Aorta (tissue), 5 donors: Measurements from ENCODE around the gene PTPN12. TPM values are rescaled to one million over a fixed set of nuclear protein-coding genes. Genes with fewer than 3 reads are reported as not detected.

ENCODE experiments used
- ATAC-seq: fragments of 200-7000 bp; cut with Tn5 transposase; one replicate; pipeline ENCODE4 v1.9.1; 2022; ENCODE audit warnings: moderate library complexity; ENCODE audit not compliant: low FRiP score
- DNase-seq, 2 donors: peaks; one replicate each; pipeline ENCODE4 v3.0.0-alpha.2; 2020
- H3K27ac ChIP-seq, 2 donors: one replicate each; pipeline ENCODE4 v1.5.1; 2013; ENCODE audit warnings: low read length in 2 of 2, mild to moderate bottlenecking in 2 of 2, moderate library complexity in 2 of 2, control low read depth in 1 of 2, inconsistent platforms in 1 of 2, low read depth in 1 of 2
- H3K27me3 ChIP-seq, 2 donors: one replicate each; pipeline ENCODE4 v1.6.1; 2013; ENCODE audit warnings: control low read depth in 1 of 2, low read length in 1 of 2, mild to moderate bottlenecking in 1 of 2, moderate library complexity in 1 of 2; ENCODE audit not compliant: insufficient read depth in 2 of 2, control insufficient read depth in 1 of 2
- H3K36me3 ChIP-seq, 2 donors: one replicate each; pipeline ENCODE4 v1.6.1; 2013; ENCODE audit warnings: control low read depth in 1 of 2, low read length in 1 of 2, mild to moderate bottlenecking in 1 of 2; ENCODE audit not compliant: insufficient read depth in 2 of 2, control insufficient read depth in 1 of 2
- H3K4me1 ChIP-seq, 2 donors: one replicate each; pipeline ENCODE4 v1.6.1; 2013; ENCODE audit warnings: low read length in 2 of 2, control low read depth in 1 of 2, mild to moderate bottlenecking in 1 of 2, moderate library complexity in 1 of 2; ENCODE audit not compliant: insufficient read depth in 2 of 2, control insufficient read depth in 1 of 2
- H3K4me3 ChIP-seq, 2 donors: one replicate each; pipeline ENCODE4 v1.5.1; 2013; ENCODE audit warnings: low read length in 2 of 2, control low read depth in 1 of 2, mild to moderate bottlenecking in 1 of 2
- H3K9me3 ChIP-seq: one replicate; pipeline ENCODE4 v1.6.1; 2013; ENCODE audit warnings: mild to moderate bottlenecking, low read length; ENCODE audit not compliant: control insufficient read depth
- WGBS, 2 donors: extraction: QIAGEN DNeasy Blood & Tissue Kit; methylation state at CpG; one replicate each; pipeline ENCODE4 v1.1.7; 2013; 5-methylcytosine and 5-hydroxymethylcytosine counted together
- intact Hi-C, 2 donors: fragments of 100-400 bp; cut with DNase I; formaldehyde crosslinking; loops; one replicate each; pipeline versions ENCODE4 v1.14.2 to v1.15.0; 2022
- polyA plus RNA-seq, 2 donors: library from polyadenylated mRNA; stranded (reverse); fragments of 200-250 nt; gene quantifications; one replicate each; pipeline ENCODE4 v1.2.3, GENCODE V29; 2013
- total RNA-seq, 2 donors: library from RNA; stranded (reverse); fragmentation: NEBNext Ultra II Directional; extraction: Animal tissue kit (Norgen Biotek cat#: 25700); gene quantifications; one replicate each; pipeline ENCODE4 v1.2.1, GENCODE V29; 2021
- donor health status: healthy with polysubstance abuse.
- donor health status: Bipolar disorder and iron deficiency.
- donor health status: DM: no; HTN: no; CAD: no.
- donor health status: DM: no; HTN: no; CAD: no.
- donor health status: DM: yes; HTN: yes; CAD: no.

Gene PTPN12
- total and polyA plus RNA-seq, 4 donors, result 54.0 to 128 (median 78.5) TPM

DNA sequence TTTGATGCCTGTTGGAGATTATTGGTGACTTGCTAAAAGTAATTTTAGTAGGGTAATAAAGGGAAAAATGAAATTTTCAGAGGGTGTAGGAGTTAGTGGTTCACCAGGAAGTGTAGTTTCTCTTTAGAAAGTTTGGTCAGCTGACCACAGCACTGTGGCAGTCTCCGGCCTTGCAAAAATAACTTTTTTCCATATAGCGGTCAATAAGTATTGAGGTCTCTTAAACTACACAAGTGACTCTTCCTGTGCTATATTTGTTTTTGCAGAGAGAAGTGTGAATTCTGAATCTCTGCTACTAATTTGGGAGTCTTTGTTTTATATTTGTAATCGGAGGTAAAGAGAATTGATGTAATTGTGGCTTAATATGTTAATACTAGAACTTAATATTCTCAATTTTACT, 24.3 kb downstream of the PTPN12 start:
- H3K27ac ChIP-seq, result no peak overlapping the region
- H3K27me3 ChIP-seq, result no peaks in the 10 kb centered on the region
- WGBS, 2 donors, result 62 to 82% methylated on average over 3 of the region's 3 CpGs
- H3K4me3 ChIP-seq, result no peak overlapping the region
- no peaks in the 10 kb centered on the region for H3K9me3 ChIP-seq
- DNase-seq (no peak), ATAC-seq (no peak)
- intact Hi-C loops, result no loop called here
- H3K4me1 ChIP-seq, result no peaks in the 10 kb centered on the region
- H3K36me3 ChIP-seq, result peaks cover 1 to 2% of the 10 kb centered on the region in 2 donors

DNA sequence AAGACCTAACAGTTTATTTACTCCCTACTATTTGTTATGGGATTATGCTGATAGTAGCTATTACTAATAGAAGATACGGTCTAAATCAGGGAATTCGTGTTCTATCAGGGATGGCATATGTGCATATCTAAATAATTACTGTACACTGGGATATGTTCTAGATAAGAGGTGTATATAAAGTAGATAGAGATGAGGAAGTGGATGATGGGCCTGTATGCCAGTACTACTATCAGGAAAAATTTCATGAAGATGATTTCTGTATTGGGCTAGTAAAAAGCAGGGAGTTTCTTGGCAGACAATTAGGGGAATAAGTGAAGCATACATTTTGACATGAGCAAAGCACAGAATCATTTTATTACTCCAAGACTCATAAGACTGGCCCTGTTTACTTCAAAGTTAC, 26.2 kb downstream of the PTPN12 start:
- DNase-seq (no peak), ATAC-seq (no peak)
- no peaks in the 10 kb centered on the region for H3K4me1 ChIP-seq
- no peak overlapping the region for H3K4me3 ChIP-seq
- intact Hi-C loops, result no loop called here
- 76 to 82% methylated on average over 2 of the region's 2 CpGs for WGBS, 2 donors
- no peaks in the 10 kb centered on the region for H3K36me3 ChIP-seq
- no peak overlapping the region for H3K27ac ChIP-seq
- no peaks in the 10 kb centered on the region for H3K27me3 ChIP-seq
- H3K9me3 ChIP-seq, result no peaks in the 10 kb centered on the region

DNA sequence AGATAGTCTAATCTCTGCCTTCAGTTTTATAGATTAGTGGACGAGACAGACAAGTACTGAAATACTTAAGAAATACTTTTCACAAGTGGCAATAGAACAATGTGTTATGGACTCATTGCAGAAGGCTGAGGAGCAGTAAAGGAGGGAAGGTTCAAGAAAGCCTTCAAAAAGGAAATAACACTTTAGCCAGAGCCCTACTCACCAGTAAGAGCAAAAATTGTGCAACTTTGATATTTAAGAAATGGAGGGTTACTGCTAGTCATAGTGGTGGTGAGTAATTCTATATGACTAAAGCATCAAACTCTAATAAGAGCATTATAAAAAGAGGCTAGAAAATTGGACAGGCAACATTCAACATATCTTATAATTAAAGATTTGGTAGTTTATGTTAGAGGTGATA, 28.8 kb downstream of the PTPN12 start:
- H3K4me1 ChIP-seq, result no peaks in the 10 kb centered on the region
- no peak overlapping the region for H3K27ac ChIP-seq
- ATAC-seq, result no peak
- no peaks in the 10 kb centered on the region for H3K36me3 ChIP-seq
- no peak for DNase-seq
- H3K27me3 ChIP-seq, result no peaks in the 10 kb centered on the region
- 84 to 88% methylated on average over 1 of the region's 1 CpG for WGBS, 2 donors
- intact Hi-C loops, result no loop called here
- no peak overlapping the region for H3K4me3 ChIP-seq
- no peaks in the 10 kb centered on the region for H3K9me3 ChIP-seq

DNA sequence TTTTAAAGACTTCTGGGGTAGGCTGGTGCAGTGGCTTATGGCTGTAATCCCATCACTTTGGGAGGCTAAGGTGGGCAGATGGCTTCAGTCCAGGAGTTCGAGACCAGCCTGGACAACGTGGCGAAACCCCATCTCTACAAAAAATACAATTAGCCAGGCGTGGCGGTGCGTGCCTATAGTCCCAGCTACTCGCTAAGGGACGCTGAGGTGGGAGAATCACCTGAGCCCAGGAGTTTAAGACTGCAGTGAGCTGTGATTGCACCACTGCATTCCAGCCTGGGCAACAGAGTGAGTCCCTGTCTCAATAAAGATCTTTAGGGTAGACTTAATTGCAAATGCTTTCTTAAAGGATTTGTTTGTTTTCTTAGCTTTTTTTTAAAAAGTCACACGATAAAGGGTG, 29.3 kb downstream of the PTPN12 start:
- no peak overlapping the region for H3K27ac ChIP-seq
- no peaks in the 10 kb centered on the region for H3K36me3 ChIP-seq
- 91 to 93% methylated on average over 9 of the region's 9 CpGs for WGBS, 2 donors
- no peaks in the 10 kb centered on the region for H3K27me3 ChIP-seq
- H3K4me3 ChIP-seq, result no peak overlapping the region
- DNase-seq (no peak), ATAC-seq (no peak)
- no peaks in the 10 kb centered on the region for H3K4me1 ChIP-seq
- H3K9me3 ChIP-seq, result no peaks in the 10 kb centered on the region
- intact Hi-C loops, result no loop called here

DNA sequence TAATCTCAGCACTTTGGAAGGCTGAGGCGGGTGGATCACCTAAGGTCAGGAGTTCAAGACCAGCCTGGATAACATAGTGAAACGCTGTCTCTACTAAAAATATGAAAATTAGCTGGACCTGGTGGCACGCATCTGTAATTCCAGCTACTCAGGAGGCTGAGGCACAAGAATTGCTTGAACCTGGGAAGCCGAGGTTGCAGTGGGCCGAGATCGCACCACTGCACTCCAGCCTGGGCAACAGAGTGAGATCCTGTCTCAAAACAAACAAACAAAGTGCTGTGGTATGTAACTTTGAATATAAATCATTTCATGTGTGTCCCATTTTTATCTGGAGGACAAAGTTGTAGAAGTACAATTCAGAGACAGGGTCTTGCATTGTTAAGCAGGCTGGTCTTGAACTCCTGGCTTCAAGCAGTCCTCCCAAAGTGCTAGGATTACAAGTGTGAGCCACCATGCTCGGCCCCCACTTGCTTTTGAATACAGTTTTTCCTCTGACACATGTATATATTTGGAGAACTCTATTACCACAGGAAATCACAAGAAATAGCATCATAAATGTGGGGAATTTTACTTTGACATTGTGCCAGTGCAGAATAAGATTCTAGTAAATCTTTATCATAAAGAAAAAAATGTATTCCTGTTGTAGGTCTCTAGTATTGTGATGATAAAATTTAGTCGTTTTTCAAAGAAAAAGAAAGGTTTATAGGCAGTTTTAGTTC, 32.6 kb downstream of the PTPN12 start:
- H3K36me3 ChIP-seq, result no peaks in the 10 kb centered on the region
- WGBS, 2 donors, result 82 to 88% methylated on average over 8 of the region's 8 CpGs
- DNase-seq (no peak), ATAC-seq (no peak)
- H3K4me3 ChIP-seq, result no peak overlapping the region
- intact Hi-C loops, result no loop called here
- no peaks in the 10 kb centered on the region for H3K27me3 ChIP-seq
- no peaks in the 10 kb centered on the region for H3K9me3 ChIP-seq
- no peaks in the 10 kb centered on the region for H3K4me1 ChIP-seq
- no peak overlapping the region for H3K27ac ChIP-seq

DNA sequence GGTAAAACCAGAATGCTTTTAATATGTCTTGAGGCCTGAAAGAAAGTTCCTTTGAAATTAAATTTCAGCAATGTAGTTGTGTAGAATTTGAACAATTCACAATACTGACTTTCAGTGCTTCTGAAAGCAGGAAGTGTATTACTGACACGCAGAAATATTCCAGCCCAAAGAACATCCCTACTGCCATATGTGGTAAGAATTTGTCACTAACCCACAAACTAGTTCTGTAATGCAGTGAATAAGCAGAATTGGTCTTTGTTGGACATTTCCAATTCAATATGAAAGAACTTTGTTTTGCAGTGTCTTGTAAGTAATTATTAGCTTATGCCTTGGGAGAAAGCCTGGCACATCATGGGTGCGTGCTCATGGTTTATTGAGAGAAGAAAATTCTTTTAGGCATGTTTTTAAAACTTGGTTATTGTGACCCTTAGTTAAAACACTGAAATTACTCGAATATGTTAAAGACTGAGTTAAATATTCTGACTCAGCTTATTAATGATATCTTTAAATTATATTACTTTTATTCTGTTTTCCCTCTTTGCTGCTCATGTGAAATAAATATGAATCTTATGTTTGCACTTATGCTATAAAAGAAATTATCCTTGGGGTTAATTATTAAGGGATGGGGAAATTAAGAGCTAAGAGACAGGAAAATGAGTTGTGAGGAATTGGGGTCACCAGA, 33.4 kb downstream of the PTPN12 start:
- 58 to 67% methylated on average over 3 of the region's 3 CpGs for WGBS, 2 donors
- Histone ChIP-seq H3K4me3 (no peak overlapping the region), H3K4me1 (no peaks in the 10 kb centered on the region), H3K36me3 (no peaks in the 10 kb centered on the region), H3K27ac (no peak overlapping the region), H3K9me3 (no peaks in the 10 kb centered on the region), H3K27me3 (no peaks in the 10 kb centered on the region)
- DNase-seq (no peak), ATAC-seq (no peak)
- intact Hi-C loops, result no loop called here

DNA sequence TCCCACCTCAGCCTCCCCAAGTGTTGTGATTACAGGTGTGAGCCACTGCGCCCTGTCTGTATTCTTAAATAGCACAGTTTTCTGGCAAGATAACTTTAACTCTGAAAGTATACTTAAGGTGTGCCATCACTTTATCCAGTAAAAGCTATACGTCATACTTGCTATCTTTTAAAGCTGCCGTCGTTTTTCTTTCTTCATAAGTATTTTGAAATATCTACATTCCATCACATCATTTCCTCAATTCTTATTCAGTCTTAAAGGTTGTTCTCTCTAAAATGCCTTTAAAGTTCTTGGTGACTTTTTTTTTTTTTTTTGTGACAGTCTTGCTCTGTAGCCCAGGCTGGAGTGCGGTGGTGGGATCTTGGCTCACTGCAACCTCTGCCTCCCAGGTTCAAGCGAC, 34.7 kb downstream of the PTPN12 start:
- Histone ChIP-seq H3K36me3 (peaks cover 0 to 2% of the 10 kb centered on the region in 2 donors), H3K27me3 (no peaks in the 10 kb centered on the region), H3K4me1 (no peaks in the 10 kb centered on the region), H3K9me3 (no peaks in the 10 kb centered on the region), H3K4me3 (no peak overlapping the region), H3K27ac (no peak overlapping the region)
- ATAC-seq, result no peak
- intact Hi-C loops, result no loop called here
- WGBS, 2 donors, result 79 to 85% methylated on average over 6 of the region's 6 CpGs
- no peak for DNase-seq

DNA sequence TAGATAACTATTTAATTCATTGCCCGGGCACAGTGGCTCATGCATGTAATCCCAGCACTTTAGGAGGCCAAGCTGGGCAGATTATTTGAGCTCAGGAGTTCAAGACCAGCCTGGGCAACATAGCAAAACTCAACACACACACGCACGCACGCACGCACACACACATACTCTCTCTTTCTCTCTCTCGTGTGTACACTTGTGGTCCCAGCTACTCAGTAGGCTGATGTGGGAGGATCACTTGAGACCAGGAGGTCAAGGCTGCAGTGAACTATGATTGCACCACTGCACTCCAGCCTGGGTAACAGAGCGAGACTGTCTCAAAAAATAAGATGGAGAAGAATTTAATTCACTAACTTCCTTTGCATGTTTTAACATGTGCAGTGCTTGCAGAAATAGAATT, 38.1 kb downstream of the PTPN12 start:
- ATAC-seq, result no peak
- intact Hi-C loops, result no loop called here
- Histone ChIP-seq H3K9me3 (no peaks in the 10 kb centered on the region), H3K27me3 (no peaks in the 10 kb centered on the region), H3K4me1 (no peaks in the 10 kb centered on the region), H3K27ac (no peak overlapping the region), H3K36me3 (peaks cover 0 to 2% of the 10 kb centered on the region in 2 donors), H3K4me3 (no peak overlapping the region)
- WGBS, 2 donors, result 86 to 93% methylated on average over 7 of the region's 7 CpGs
- no peak for DNase-seq

DNA sequence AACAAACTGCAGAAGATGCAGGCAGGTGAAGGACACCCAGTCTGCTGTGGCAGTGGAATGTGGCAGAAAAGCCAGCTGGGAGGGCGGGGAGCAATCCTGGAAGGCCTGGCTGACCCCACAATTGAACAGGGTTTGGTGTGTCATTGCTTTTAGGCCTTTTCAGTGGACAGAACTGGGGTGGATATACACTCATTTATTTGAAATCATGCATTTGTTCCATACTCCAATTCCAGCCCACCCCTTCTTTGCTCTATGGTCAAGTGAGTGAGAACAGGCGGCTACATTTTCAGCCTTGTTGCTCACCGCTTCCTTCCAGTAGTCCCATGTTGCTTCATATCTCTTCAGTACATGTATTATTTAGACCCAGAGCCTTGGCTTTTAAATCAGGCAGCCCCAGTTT, 39.8 kb downstream of the PTPN12 start:
- H3K4me3 ChIP-seq, result no peak overlapping the region
- 100% methylated on average over 3 of the region's 3 CpGs for WGBS, 2 donors
- H3K27ac ChIP-seq, result no peak overlapping the region
- DNase-seq (no peak), ATAC-seq (no peak)
- intact Hi-C loops, result no loop called here
- H3K27me3 ChIP-seq, result no peaks in the 10 kb centered on the region
- peaks cover 0 to 2% of the 10 kb centered on the region in 2 donors for H3K36me3 ChIP-seq
- H3K9me3 ChIP-seq, result no peaks in the 10 kb centered on the region
- no peaks in the 10 kb centered on the region for H3K4me1 ChIP-seq
